Neural progenitor cell (in vitro differentiated cells): ENCODE data around the gene RBMS1. TPM values are rescaled to one million over a fixed set of nuclear protein-coding genes. Genes with fewer than 3 reads are reported as not detected.

Experiments
- DNase-seq: peaks from one replicate; pipeline ENCODE4 v3.0.0-alpha.2; 2016; ENCODE audit warnings: low spot score
- H2AFZ ChIP-seq: fragments of 200-600 bp; sonication (generic); replicated peaks from 2 replicates; pipeline ENCODE4 v1.6.1; 2016; ENCODE audit warnings: antibody characterized with exemption
- H3F3A ChIP-seq: fragments of 200-600 bp; sonication (generic); 2 replicates; pipeline ENCODE4 v1.6.1; 2016; ENCODE audit warnings: antibody characterized with exemption, low read depth
- H3K27ac ChIP-seq: fragments of 200-600 bp; sonication (generic); 2 replicates; pipeline ENCODE4 v1.5.1; 2016; ENCODE audit warnings: mild to moderate bottlenecking
- H3K27me3 ChIP-seq: fragments of 200-600 bp; sonication (generic); 2 replicates; pipeline ENCODE4 v1.6.1; 2016; ENCODE audit warnings: mild to moderate bottlenecking, moderate library complexity
- H3K36me3 ChIP-seq: fragments of 200-600 bp; sonication (generic); 2 replicates; pipeline ENCODE4 v1.5.1; 2016
- H3K4me1 ChIP-seq: fragments of 200-600 bp; sonication (generic); 2 replicates; pipeline ENCODE4 v1.6.1; 2016; ENCODE audit warnings: mixed run types
- H3K4me2 ChIP-seq: fragments of 200-600 bp; sonication (generic); 2 replicates; pipeline ENCODE4 v1.6.1; 2016
- H3K4me3 ChIP-seq: fragments of 200-600 bp; sonication (generic); 2 replicates; pipeline ENCODE4 v1.5.1; 2016
- H3K79me2 ChIP-seq: fragments of 200-600 bp; sonication (generic); 2 replicates; pipeline ENCODE4 v1.6.1; 2016; ENCODE audit warnings: low read depth
- H3K9ac ChIP-seq: fragments of 200-600 bp; sonication (generic); 2 replicates; pipeline ENCODE4 v1.6.1; 2016
- H3K9me3 ChIP-seq: fragments of 200-600 bp; sonication (generic); 2 replicates; pipeline ENCODE4 v1.5.1; 2016; ENCODE audit warnings: low read depth
- H4K20me1 ChIP-seq: fragments of 200-600 bp; sonication (generic); 2 replicates; pipeline ENCODE4 v1.6.1; 2016; ENCODE audit warnings: low read depth
- H3K27ac Mint-ChIP-seq: 3 replicates; pipeline ENCODE4 v1.8.0; 2021; ENCODE audit warnings: mixed read lengths
- H3K27me3 Mint-ChIP-seq: 2 replicates; pipeline ENCODE4 v1.8.0; 2022; ENCODE audit warnings: low read depth, mild to moderate bottlenecking, inconsistent platforms, moderate library complexity, mixed read lengths; ENCODE audit not compliant: insufficient read depth
- H3K36me3 Mint-ChIP-seq: 3 replicates; pipeline ENCODE4 v1.8.0; 2021; ENCODE audit warnings: mixed read lengths
- H3K4me1 Mint-ChIP-seq: 3 replicates; pipeline ENCODE4 v1.8.0; 2021; ENCODE audit warnings: mixed read lengths
- H3K4me3 Mint-ChIP-seq: 3 replicates; pipeline ENCODE4 v1.8.0; 2021; ENCODE audit warnings: mild to moderate bottlenecking, moderate library complexity, mixed read lengths
- H3K9me3 Mint-ChIP-seq: 3 replicates; pipeline ENCODE4 v1.8.0; 2020; ENCODE audit warnings: mixed read lengths
- CTCF ChIP-seq: fragments of 200-600 bp; sonication (generic); IDR thresholded peaks from 2 replicates; pipeline ENCODE4 v1.5.1; 2017; ENCODE audit warnings: antibody characterized with exemption, mild to moderate bottlenecking
- EZH2 ChIP-seq: fragments of 200-600 bp; sonication (generic); IDR thresholded peaks from 2 replicates; pipeline ENCODE4 v1.6.1; 2017; ENCODE audit warnings: antibody characterized with exemption, mild to moderate bottlenecking, moderate library complexity
- EZH2phosphoT487 ChIP-seq: fragments of 200-600 bp; sonication (generic); IDR thresholded peaks from 2 replicates; pipeline ENCODE4 v1.6.1; 2017; ENCODE audit warnings: antibody characterized with exemption
- total RNA-seq: library from RNA; depleted of rRNA; stranded (reverse); fragments of >200 nt; gene quantifications from 2 replicates; pipeline ENCODE4 v1.2.3, GENCODE V29; 2015; ENCODE audit warnings: low replicate concordance

The RBMS1 gene
- total RNA-seq, 1 donor from 2014 or later = 101 TPM

- Histone ChIP-seq H3K9ac (no peak overlapping the region), H2AFZ (no peak overlapping the region), H3K4me3 (no peak overlapping the region), H3K4me2 (no peak overlapping the region), H4K20me1 (peaks cover 97% of the 10 kb centered on the region), H3K36me3 (no peaks in the 10 kb centered on the region), H3K79me2 (peaks cover 100% of the 10 kb centered on the region), H3F3A (peaks cover 13% of the 10 kb centered on the region), H3K9me3 (no peaks in the 10 kb centered on the region), H3K27ac (no peak overlapping the region), H3K27me3 (no peaks in the 10 kb centered on the region), H3K4me1 (peaks cover 48% of the 10 kb centered on the region)
- peaks cover 11% of the 10 kb centered on the region for H3K4me1 Mint-ChIP-seq
- no peak overlapping the region for H3K4me3 Mint-ChIP-seq
- H3K9me3 Mint-ChIP-seq = no peaks in the 10 kb centered on the region
- DNase-seq = no peak
- no peaks in the 10 kb centered on the region for H3K27me3 Mint-ChIP-seq
- H3K27ac Mint-ChIP-seq = no peak overlapping the region
- TF ChIP-seq EZH2phosphoT487 (no peak), CTCF (no peak), EZH2 (no peak)
- no peaks in the 10 kb centered on the region for H3K36me3 Mint-ChIP-seq
Observed at GRCh38 chr2:160381425-160381951, 112.1 kb downstream of the RBMS1 start.

- peaks cover 51% of the 10 kb centered on the region for H3K4me1 ChIP-seq
- no peak overlapping the region for H2AFZ ChIP-seq
- peaks cover 97% of the 10 kb centered on the region for H4K20me1 ChIP-seq
- H3F3A ChIP-seq = peaks cover 13% of the 10 kb centered on the region
- H3K27ac ChIP-seq = no peak overlapping the region
- peaks cover 15% of the 10 kb centered on the region for H3K4me1 Mint-ChIP-seq
- H3K27me3 ChIP-seq = no peaks in the 10 kb centered on the region
- peaks cover 100% of the 10 kb centered on the region for H3K79me2 ChIP-seq
- H3K36me3 ChIP-seq = no peaks in the 10 kb centered on the region
- H3K4me3 Mint-ChIP-seq = no peak overlapping the region
- no peaks in the 10 kb centered on the region for H3K36me3 Mint-ChIP-seq
- H3K4me3 ChIP-seq = no peak overlapping the region
- no peak overlapping the region for H3K9ac ChIP-seq
- no peaks in the 10 kb centered on the region for H3K9me3 Mint-ChIP-seq
- no peak for DNase-seq
- H3K27me3 Mint-ChIP-seq = no peaks in the 10 kb centered on the region
- no peaks in the 10 kb centered on the region for H3K9me3 ChIP-seq
- TF ChIP-seq EZH2 = no peak
- TF ChIP-seq CTCF = no peak
- no peak for TF ChIP-seq EZH2phosphoT487
- peak overlapping the region; percentile 3 for H3K4me2 ChIP-seq
- no peak overlapping the region for H3K27ac Mint-ChIP-seq
Observed at GRCh38 chr2:160380611-160381010, 113.0 kb downstream of the RBMS1 start.

GRCh38 chr2:160380000-160380570, 113.5 kb downstream of the RBMS1 start:
- no peak overlapping the region for H3K27ac Mint-ChIP-seq
- H3K27ac ChIP-seq = no peak overlapping the region
- H2AFZ ChIP-seq = no peak overlapping the region

More at GRCh38 chr2:160380000-160380570, 113.5 kb downstream of the RBMS1 start:
- no peaks in the 10 kb centered on the region for H3K36me3 Mint-ChIP-seq
- H4K20me1 ChIP-seq = peaks cover 97% of the 10 kb centered on the region
- peaks cover 100% of the 10 kb centered on the region for H3K79me2 ChIP-seq
- no peak overlapping the region for H3K9ac ChIP-seq
- peaks cover 51% of the 10 kb centered on the region for H3K4me1 ChIP-seq
- no peaks in the 10 kb centered on the region for H3K27me3 Mint-ChIP-seq
- no peaks in the 10 kb centered on the region for H3K36me3 ChIP-seq
- H3K4me3 Mint-ChIP-seq = no peak overlapping the region
- no peaks in the 10 kb centered on the region for H3K9me3 Mint-ChIP-seq
- no peak for DNase-seq
- TF ChIP-seq CTCF = no peak
- TF ChIP-seq EZH2phosphoT487 = no peak
- TF ChIP-seq EZH2 = no peak
- H3K27me3 ChIP-seq = no peaks in the 10 kb centered on the region
- H3K9me3 ChIP-seq = no peaks in the 10 kb centered on the region
- H3F3A ChIP-seq = peaks cover 13% of the 10 kb centered on the region
- H3K4me1 Mint-ChIP-seq = peaks cover 15% of the 10 kb centered on the region
- no peak overlapping the region for H3K4me3 ChIP-seq
- H3K4me2 ChIP-seq = peak overlapping the region; percentile 3
